ENCODE measurements around the gene VPS13A.
"Not testable (repeated sequence)": the region's sequence is repeated elsewhere in the genome, so short reads cannot be mapped to it uniquely, and the experiment has no call there.

The VPS13A gene

GRCh38 chr9:77408521-77408920, 231.2 kb downstream of the VPS13A start:
- H3K27me3 Mint-ChIP-seq; H3K9me3 Mint-ChIP-seq; H3K4me1 Mint-ChIP-seq (ENCODE audit: low read depth); H3K27ac Mint-ChIP-seq; H3K4me3 Mint-ChIP-seq: not testable (repeated sequence)
- peaks cover 44% of the 10 kb centered on the region for H3K36me3 Mint-ChIP-seq (ENCODE audit: low read depth)

DNA sequence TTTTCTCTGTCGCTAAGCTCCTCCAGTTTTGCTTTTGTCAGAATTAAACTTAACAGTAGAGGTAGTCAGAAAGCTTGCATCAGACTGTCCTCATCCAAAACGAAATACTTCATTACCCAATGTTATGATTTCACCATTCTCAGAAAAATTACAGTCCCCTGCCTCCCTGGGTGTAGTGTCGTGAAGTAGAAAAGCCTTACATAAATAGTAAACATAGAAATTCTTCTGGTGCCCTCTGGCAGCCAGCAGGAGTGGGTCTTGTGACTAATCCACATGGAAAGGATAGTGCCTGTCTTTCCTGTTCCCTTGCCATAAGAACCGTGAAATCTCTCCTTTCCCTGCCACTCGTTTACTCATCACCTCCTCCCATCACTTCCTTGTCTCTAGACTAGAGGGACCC, 240.2 kb downstream of the VPS13A start:
- H3K4me1 Mint-ChIP-seq (ENCODE audit: low read depth) = no peaks in the 10 kb centered on the region
- H3K27ac Mint-ChIP-seq = no peak overlapping the region
- no peaks in the 10 kb centered on the region for H3K27me3 Mint-ChIP-seq
- peaks cover 9% of the 10 kb centered on the region for H3K36me3 Mint-ChIP-seq (ENCODE audit: low read depth)
- no peak overlapping the region for H3K4me3 Mint-ChIP-seq
- no peaks in the 10 kb centered on the region for H3K9me3 Mint-ChIP-seq

DNA sequence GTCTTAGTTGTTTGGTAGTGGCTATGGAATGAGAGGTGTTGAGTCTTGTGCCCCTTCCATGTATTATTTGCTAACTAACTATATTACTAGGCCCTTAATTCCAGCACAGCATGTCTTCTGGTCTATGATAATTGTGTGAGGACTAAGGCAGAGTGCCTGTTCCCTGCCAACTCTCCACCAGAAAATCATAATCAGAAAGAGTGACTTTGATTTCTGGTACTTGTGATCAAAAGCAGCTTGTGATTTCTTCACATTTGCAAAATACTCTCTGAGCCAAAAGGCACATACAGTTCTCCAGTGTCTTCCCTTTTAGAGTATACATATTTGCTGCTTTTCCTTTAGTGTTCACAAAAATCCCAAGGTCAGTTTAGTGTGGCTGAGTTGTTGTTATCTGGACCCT, 240.9 kb downstream of the VPS13A start:
- Mint-ChIP-seq H3K4me1 (ENCODE audit: low read depth) (no peaks in the 10 kb centered on the region), H3K27ac (no peak overlapping the region), H3K36me3 (ENCODE audit: low read depth) (peaks cover 9% of the 10 kb centered on the region), H3K27me3 (no peaks in the 10 kb centered on the region), H3K9me3 (no peaks in the 10 kb centered on the region), H3K4me3 (no peak overlapping the region)

- no peaks in the 10 kb centered on the region for H3K4me1 Mint-ChIP-seq (ENCODE audit: low read depth)
- no peaks in the 10 kb centered on the region for H3K9me3 Mint-ChIP-seq
- H3K4me3 Mint-ChIP-seq = no peak overlapping the region
- no peak overlapping the region for H3K27ac Mint-ChIP-seq
- H3K36me3 Mint-ChIP-seq (ENCODE audit: low read depth) = peaks cover 2% of the 10 kb centered on the region
- H3K27me3 Mint-ChIP-seq = no peaks in the 10 kb centered on the region
These were observed 243.3 kb downstream of the VPS13A start for GRCh38 chr9:77420641-77421040.

DNA sequence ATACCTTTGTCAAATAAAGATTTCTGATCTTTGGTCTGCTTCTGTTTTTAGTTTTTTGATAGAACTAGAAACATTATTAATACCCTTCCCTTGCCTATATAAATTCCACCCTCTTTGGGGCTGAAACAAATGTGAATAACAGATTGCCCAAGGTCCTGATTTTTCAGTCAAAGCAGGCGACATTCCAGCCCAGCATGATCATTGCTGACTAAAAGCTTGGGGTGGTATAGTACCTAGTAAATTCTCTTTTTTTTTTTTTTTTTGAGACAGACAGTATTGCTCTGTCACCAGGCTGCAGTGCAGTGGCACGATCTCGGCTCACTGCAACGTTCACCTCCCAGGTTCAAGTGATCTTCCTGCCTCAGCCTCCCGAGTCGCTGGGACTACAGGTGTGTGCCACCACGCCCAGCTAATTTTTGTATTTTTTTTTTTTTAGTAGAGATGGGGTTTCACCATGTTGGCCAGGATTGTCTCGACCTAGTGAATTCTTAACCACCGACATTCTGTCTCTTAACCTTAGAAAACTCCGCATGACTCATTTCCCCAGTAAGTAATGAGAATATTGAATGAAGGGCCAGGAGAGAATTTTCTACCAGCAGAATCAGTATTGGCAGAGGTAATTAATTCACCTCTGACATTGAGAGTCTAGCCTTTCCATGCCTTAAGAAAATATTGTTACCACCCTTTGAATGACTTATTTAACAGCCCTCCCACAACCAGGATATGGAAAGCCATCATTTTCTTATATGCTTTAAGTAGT, 244.4 kb downstream of the VPS13A start:
- Mint-ChIP-seq H3K27ac (no peak overlapping the region), H3K4me1 (ENCODE audit: low read depth) (no peaks in the 10 kb centered on the region), H3K36me3 (ENCODE audit: low read depth) (no peaks in the 10 kb centered on the region), H3K9me3 (no peaks in the 10 kb centered on the region), H3K4me3 (no peak overlapping the region), H3K27me3 (no peaks in the 10 kb centered on the region)

GRCh38 chr9:77422969-77423368, 245.6 kb downstream of the VPS13A start:
- Mint-ChIP-seq H3K27ac (no peak overlapping the region), H3K27me3 (no peaks in the 10 kb centered on the region), H3K4me3 (no peak overlapping the region), H3K36me3 (ENCODE audit: low read depth) (no peaks in the 10 kb centered on the region), H3K4me1 (ENCODE audit: low read depth) (no peaks in the 10 kb centered on the region), H3K9me3 (no peaks in the 10 kb centered on the region)

GRCh38 chr9:77423841-77424240, 246.5 kb downstream of the VPS13A start:
- Mint-ChIP-seq H3K27ac (no peak overlapping the region), H3K9me3 (no peaks in the 10 kb centered on the region), H3K4me1 (ENCODE audit: low read depth) (no peaks in the 10 kb centered on the region), H3K36me3 (ENCODE audit: low read depth) (no peaks in the 10 kb centered on the region), H3K4me3 (no peak overlapping the region), H3K27me3 (no peaks in the 10 kb centered on the region)

DNA sequence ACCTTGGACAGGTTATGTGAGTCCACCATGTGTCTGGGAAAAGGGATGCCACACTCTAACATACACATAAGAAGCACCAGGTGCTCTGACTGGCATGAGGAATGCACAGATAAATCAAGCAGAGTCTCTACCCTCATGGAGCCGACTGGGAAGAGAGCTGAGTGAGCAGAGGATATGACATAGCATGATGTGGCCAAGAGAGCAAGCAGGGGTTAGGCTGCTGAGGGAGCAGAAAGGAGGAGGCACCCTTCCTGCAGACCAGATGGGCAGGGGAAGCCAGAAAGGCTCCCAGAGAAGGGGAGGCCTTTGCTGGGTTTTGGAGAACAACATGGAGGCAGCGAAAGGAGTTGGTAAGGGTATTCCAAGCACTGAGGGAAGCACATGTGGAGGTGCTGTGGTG, 247.7 kb downstream of the VPS13A start:
- Mint-ChIP-seq H3K36me3 (ENCODE audit: low read depth) (no peaks in the 10 kb centered on the region), H3K4me1 (ENCODE audit: low read depth) (no peaks in the 10 kb centered on the region), H3K27ac (no peak overlapping the region), H3K27me3 (no peaks in the 10 kb centered on the region), H3K9me3 (no peaks in the 10 kb centered on the region), H3K4me3 (no peak overlapping the region)

DNA sequence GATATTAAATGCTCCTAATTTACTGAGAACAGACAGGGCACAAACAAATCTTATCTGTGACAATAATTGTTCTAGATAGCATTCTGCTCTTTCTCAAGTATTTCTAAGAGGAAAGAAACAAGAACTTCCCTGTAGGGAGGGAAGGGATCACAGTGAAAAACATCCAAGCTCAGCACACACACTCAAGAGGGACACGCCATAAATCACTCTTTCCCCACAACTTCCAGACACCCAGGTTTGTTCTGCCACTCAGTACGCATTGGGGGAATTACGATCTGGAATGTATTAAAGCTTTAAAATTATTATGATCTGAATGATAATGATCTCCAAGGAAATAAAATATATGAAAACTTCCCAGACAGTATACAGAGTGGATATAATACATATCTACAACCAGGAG, 249.4 kb downstream of the VPS13A start:
- Mint-ChIP-seq H3K27ac (no peak overlapping the region), H3K9me3 (no peaks in the 10 kb centered on the region), H3K4me1 (ENCODE audit: low read depth) (no peaks in the 10 kb centered on the region), H3K27me3 (no peaks in the 10 kb centered on the region), H3K4me3 (no peak overlapping the region), H3K36me3 (ENCODE audit: low read depth) (no peaks in the 10 kb centered on the region)

DNA sequence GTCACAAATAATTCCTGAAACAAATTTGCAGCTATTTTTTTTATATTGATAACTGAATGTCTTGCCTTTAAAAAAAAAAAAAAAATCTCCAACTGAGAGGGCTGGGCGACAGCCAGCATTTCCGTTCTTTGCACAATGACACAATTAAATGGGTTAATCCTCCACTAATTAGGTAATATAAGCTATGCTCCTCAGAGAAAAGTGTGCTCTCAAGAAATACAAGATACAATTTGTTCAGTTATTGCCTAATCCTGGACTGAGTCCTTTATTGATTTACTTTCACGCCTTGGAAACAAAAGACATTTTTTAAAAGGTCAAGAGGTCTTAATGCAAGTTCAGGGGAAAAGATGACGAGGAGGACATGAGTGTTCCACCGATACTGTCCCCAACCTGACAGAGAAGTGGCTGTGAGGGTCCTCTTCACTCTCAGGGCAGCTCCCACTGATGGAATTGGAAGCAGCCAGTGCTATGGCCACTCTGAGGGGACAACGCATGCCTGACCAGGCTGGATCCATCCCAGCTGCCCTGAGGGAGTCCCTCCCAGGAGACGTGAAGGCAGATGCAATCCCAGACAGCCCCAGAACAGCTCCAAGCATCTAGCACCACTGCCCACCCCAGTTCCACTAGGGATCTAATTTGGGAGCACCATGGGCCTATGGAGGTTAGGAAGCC, 250.1 kb downstream of the VPS13A start:
- H3K27ac Mint-ChIP-seq = no peak overlapping the region

GRCh38 chr9:77429928-77430327, 252.6 kb downstream of the VPS13A start:
- H3K36me3 Mint-ChIP-seq (ENCODE audit: low read depth) = no peaks in the 10 kb centered on the region
- H3K4me1 Mint-ChIP-seq (ENCODE audit: low read depth) = peaks cover 3% of the 10 kb centered on the region
- H3K27me3 Mint-ChIP-seq = no peaks in the 10 kb centered on the region
- no peak overlapping the region for H3K4me3 Mint-ChIP-seq
- H3K9me3 Mint-ChIP-seq = no peaks in the 10 kb centered on the region
- H3K27ac Mint-ChIP-seq = no peak overlapping the region

More for the DNA sequence above, 250.1 kb downstream of the VPS13A start:
- H3K4me1 Mint-ChIP-seq (ENCODE audit: low read depth) = no peaks in the 10 kb centered on the region
- no peaks in the 10 kb centered on the region for H3K9me3 Mint-ChIP-seq
- no peaks in the 10 kb centered on the region for H3K36me3 Mint-ChIP-seq (ENCODE audit: low read depth)
- no peak overlapping the region for H3K4me3 Mint-ChIP-seq
- no peaks in the 10 kb centered on the region for H3K27me3 Mint-ChIP-seq

DNA sequence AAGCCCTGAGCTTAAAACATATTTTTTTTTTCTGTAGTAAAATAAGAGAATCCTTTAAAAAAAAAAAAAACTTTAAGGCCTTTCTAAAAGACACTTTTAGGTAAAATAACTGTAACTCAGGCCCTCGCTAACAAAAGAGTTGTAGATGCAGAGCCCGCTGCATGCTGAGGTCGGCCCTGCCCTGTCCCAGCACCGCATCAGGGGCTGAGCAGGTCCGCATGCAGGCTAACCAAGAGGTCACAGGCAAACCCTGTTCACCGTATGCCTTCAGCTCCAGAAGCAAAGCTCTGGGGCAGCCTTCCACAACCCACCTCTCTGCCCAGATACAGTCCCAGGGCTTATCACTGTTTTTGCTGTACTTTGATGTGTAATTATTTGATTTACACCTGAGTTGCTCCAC, 254.7 kb downstream of the VPS13A start:
- Mint-ChIP-seq H3K36me3 (ENCODE audit: low read depth) (no peaks in the 10 kb centered on the region), H3K4me1 (ENCODE audit: low read depth) (peaks cover 3% of the 10 kb centered on the region), H3K27me3 (no peaks in the 10 kb centered on the region), H3K9me3 (no peaks in the 10 kb centered on the region), H3K4me3 (no peak overlapping the region), H3K27ac (no peak overlapping the region)

GRCh38 chr9:77433675-77434445, 256.5 kb downstream of the VPS13A start:
- no peak overlapping the region for H3K27ac Mint-ChIP-seq

GRCh38 chr9:77435277-77435676, 257.9 kb downstream of the VPS13A start:
- Mint-ChIP-seq H3K27me3 (no peaks in the 10 kb centered on the region), H3K36me3 (ENCODE audit: low read depth) (no peaks in the 10 kb centered on the region), H3K4me1 (ENCODE audit: low read depth) (peaks cover 3% of the 10 kb centered on the region), H3K27ac (no peak overlapping the region), H3K9me3 (no peaks in the 10 kb centered on the region), H3K4me3 (no peak overlapping the region)

More at GRCh38 chr9:77433675-77434445, 256.5 kb downstream of the VPS13A start:
- Mint-ChIP-seq H3K9me3 (no peaks in the 10 kb centered on the region), H3K36me3 (ENCODE audit: low read depth) (no peaks in the 10 kb centered on the region), H3K4me1 (ENCODE audit: low read depth) (peaks cover 3% of the 10 kb centered on the region), H3K27me3 (no peaks in the 10 kb centered on the region), H3K4me3 (no peak overlapping the region)

GRCh38 chr9:77435688-77436087, 258.4 kb downstream of the VPS13A start:
- H3K4me1 Mint-ChIP-seq (ENCODE audit: low read depth) = peaks cover 3% of the 10 kb centered on the region
- H3K36me3 Mint-ChIP-seq (ENCODE audit: low read depth) = no peaks in the 10 kb centered on the region
- H3K4me3 Mint-ChIP-seq = no peak overlapping the region
- no peaks in the 10 kb centered on the region for H3K9me3 Mint-ChIP-seq
- H3K27ac Mint-ChIP-seq = no peak overlapping the region
- H3K27me3 Mint-ChIP-seq = no peaks in the 10 kb centered on the region

Data from stimulated activated naive CD8-positive, alpha-beta T cell treated with anti-CD3 and anti-CD28 coated beads, Interleukin-15, Interleukin-2, amounts not matched to agents 100 ng/mL and 50 ng/mL, for 24 hours (primary cell).